Mucosa of descending colon (tissue), 3 donors: ENCODE results near the gene RHBDD1. TPM values are rescaled to one million over a fixed set of nuclear protein-coding genes. Genes with fewer than 3 reads are reported as not detected.

ENCODE experiments used
- ATAC-seq: fragments of 200-7000 bp; cut with Tn5 transposase; one replicate; pipeline ENCODE4 v1.9.1; 2020; ENCODE audit warnings: mild to moderate bottlenecking, moderate library complexity
- DNase-seq, 3 donors: peaks; one replicate each; pipeline ENCODE4 v3.0.0-alpha.2; 2020
- H3K36me3 ChIP-seq: fragments of 200-600 bp; one replicate; pipeline ENCODE4 v1.8.0; 2021; ENCODE audit warnings: low read depth, mild to moderate bottlenecking
- H3K4me1 ChIP-seq: fragments of 200-600 bp; one replicate; pipeline ENCODE4 v1.8.0; 2021; ENCODE audit warnings: low read depth, mild to moderate bottlenecking
- H3K4me3 ChIP-seq: fragments of 200-600 bp; one replicate; pipeline ENCODE4 v1.8.0; 2021; ENCODE audit warnings: mild to moderate bottlenecking
- H3K9me3 ChIP-seq: fragments of 200-600 bp; one replicate; pipeline ENCODE4 v1.8.0; 2021; ENCODE audit warnings: mild to moderate bottlenecking
- intact Hi-C, 2 donors: fragments of 100-400 bp; cut with DNase I in 1 of 2; cut with micrococcal nuclease in 1 of 2; formaldehyde crosslinking; loops; one replicate each; pipeline versions ENCODE4 v1.11.0 to v1.11.1; 2022; cut with DNase I, micrococcal nuclease
- total RNA-seq, 3 donors: library from RNA; stranded (reverse); fragmentation: NEBNext Ultra II Directional in 2 of 3; extraction: Animal tissue kit (Norgen Biotek cat#: 25700) in 2 of 3; gene quantifications; one replicate each; pipeline versions ENCODE4 v1.2.1 to v1.2.4, GENCODE V29; 2021 to 2023
- TF ChIP-seq, protein P1 (sequence below): fragments of 200-600 bp; IDR thresholded peaks from one replicate; pipeline ENCODE4 v1.8.0; 2022; ENCODE audit warnings: antibody characterized with exemption, mild to moderate bottlenecking
- donor health status: DM: no; HTN: no; CAD: no; lungs with moderate emphysema.
- donor health status: DM: no; HTN: no; CAD: no.
- donor health status: DM: no; HTN: yes; CAD: no.

RHBDD1 gene
- total RNA-seq, 3 donors from 2014 or later = 28.7 to 41.6 (median 30.5) TPM

- peaks cover 15% of the 10 kb centered on the region for H3K4me1 ChIP-seq
Measured at GRCh38 chr2:226911932-226912331, 76.1 kb downstream of the RHBDD1 start.

DNA sequence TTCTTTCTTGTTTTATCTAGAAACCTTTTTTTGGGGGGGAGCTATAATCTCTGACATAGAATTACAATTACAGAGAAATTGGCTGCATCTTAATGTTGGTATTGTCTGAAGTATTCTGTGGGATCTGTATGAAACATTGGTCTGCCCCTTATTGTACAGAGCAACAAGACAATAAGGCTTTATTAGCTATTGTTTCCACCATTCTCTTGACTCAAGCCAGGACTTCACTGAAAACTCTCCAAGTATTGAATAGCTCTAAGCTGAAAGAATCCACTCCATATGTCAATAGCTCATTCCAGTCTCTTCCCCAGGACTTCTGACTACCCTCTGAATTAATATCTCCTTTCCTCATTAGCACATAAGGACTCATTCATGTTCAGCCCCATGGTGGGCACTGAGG, 77.8 kb downstream of the RHBDD1 start:
- Histone ChIP-seq H3K4me1 (peaks cover 15% of the 10 kb centered on the region), H3K4me3 (no peak overlapping the region), H3K36me3 (no peaks in the 10 kb centered on the region), H3K9me3 (no peaks in the 10 kb centered on the region)
- intact Hi-C loops = no loop called here
- TF ChIP-seq, protein P1, sequence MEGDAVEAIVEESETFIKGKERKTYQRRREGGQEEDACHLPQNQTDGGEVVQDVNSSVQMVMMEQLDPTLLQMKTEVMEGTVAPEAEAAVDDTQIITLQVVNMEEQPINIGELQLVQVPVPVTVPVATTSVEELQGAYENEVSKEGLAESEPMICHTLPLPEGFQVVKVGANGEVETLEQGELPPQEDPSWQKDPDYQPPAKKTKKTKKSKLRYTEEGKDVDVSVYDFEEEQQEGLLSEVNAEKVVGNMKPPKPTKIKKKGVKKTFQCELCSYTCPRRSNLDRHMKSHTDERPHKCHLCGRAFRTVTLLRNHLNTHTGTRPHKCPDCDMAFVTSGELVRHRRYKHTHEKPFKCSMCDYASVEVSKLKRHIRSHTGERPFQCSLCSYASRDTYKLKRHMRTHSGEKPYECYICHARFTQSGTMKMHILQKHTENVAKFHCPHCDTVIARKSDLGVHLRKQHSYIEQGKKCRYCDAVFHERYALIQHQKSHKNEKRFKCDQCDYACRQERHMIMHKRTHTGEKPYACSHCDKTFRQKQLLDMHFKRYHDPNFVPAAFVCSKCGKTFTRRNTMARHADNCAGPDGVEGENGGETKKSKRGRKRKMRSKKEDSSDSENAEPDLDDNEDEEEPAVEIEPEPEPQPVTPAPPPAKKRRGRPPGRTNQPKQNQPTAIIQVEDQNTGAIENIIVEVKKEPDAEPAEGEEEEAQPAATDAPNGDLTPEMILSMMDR = no peak
- no peak for ATAC-seq
- no peak for DNase-seq

More at GRCh38 chr2:226911932-226912331, 76.1 kb downstream of the RHBDD1 start:
- TF ChIP-seq, protein P1 = no peak
- no peaks in the 10 kb centered on the region for H3K36me3 ChIP-seq
- H3K4me3 ChIP-seq = no peak overlapping the region
- DNase-seq (no peak), ATAC-seq (no peak)
- no peaks in the 10 kb centered on the region for H3K9me3 ChIP-seq
- intact Hi-C loops = no loop called here

- DNase-seq (no peak), ATAC-seq (no peak)
- TF ChIP-seq, protein P1 = no peak
- Histone ChIP-seq H3K36me3 (no peaks in the 10 kb centered on the region), H3K9me3 (no peaks in the 10 kb centered on the region), H3K4me3 (no peak overlapping the region), H3K4me1 (no peaks in the 10 kb centered on the region)
- intact Hi-C loops = no loop called here
Measured at GRCh38 chr2:226915846-226916360, 80.0 kb downstream of the RHBDD1 start.

GRCh38 chr2:226916669-226917068, 80.8 kb downstream of the RHBDD1 start:
- intact Hi-C loops = no loop called here
- Histone ChIP-seq H3K4me3 (no peak overlapping the region), H3K9me3 (no peaks in the 10 kb centered on the region), H3K4me1 (no peaks in the 10 kb centered on the region), H3K36me3 (no peaks in the 10 kb centered on the region)
- DNase-seq (no peak), ATAC-seq (no peak)
- TF ChIP-seq, protein P1 = no peak

- no peaks in the 10 kb centered on the region for H3K36me3 ChIP-seq
Measured at GRCh38 chr2:226932443-226932842, 96.6 kb downstream of the RHBDD1 start.

More at GRCh38 chr2:226932443-226932842, 96.6 kb downstream of the RHBDD1 start:
- DNase-seq (no peak), ATAC-seq (no peak)
- Histone ChIP-seq H3K9me3 (no peaks in the 10 kb centered on the region), H3K4me1 (no peaks in the 10 kb centered on the region), H3K4me3 (no peak overlapping the region)
- TF ChIP-seq, protein P1 = no peak
- intact Hi-C loops = no loop called here
